ENCODE measurements around the gene WDR54. TPM values are rescaled to one million over a fixed set of nuclear protein-coding genes. Genes with fewer than 3 reads are reported as not detected.
A peak's percentile ranks its signal among the peaks of the same experiment; 100 is the strongest.

The WDR54 gene
- 8.4 TPM for total RNA-seq
- long read RNA-seq, transcript WDR54-201 (10 exons, 1,147 nt), result major isoform, 6 of 9 reads
- long read RNA-seq, partial matches to known transcripts, result 1 of 9 reads
- long read RNA-seq, other reads (novel, unspliced or antisense), result 2 of 9 reads

- Histone ChIP-seq H3K27ac (peak within 1 kb of the TSS; percentile 81), H3K4me1 (peaks cover 10% of the 10 kb centered on the region), H3K4me3 (peak within 1 kb of the TSS; percentile 73), H3K36me3 (no peaks in the 10 kb centered on the region), H3K9me3 (no peaks in the 10 kb centered on the region), H3K27me3 (no peaks in the 10 kb centered on the region)
- intact Hi-C loops (cut with DNase I), result no loop called here
- DNase-seq (peak; percentile 94), ATAC-seq (peak; percentile 95)
- no peak for TF ChIP-seq CTCF (IDR thresholded peaks at IDR 0.05)
These were observed at the start of gene WDR54, which contains the start of gene C2orf81 for GRCh38 chr2:74421221-74421870. Gene WDR54, plus strand, starts transcription at chr2:74421730. Its CDS starts 424 bp downstream, at chr2:74422154. Gene C2orf81, minus strand, starts transcription at chr2:74421619. Its CDS starts 59 bp downstream, at chr2:74421560.

DNA sequence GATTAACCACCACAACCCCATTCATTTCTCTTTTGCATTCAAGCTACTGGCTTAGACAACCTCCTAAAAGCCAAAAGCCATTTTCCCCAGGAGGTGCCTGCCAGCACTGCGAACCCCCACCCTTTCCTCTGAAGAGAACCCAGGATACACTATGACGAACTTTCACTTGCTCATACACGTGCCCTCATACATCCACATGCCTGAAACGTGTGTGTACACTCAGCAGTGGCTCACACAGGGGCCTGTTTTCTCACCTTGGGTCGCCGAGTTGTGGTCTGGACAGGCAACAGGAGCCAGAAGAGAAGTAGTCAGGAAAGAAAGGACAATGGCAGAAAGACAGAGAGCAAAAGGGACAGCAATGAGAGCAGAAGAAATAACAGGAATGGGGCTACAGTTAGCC lies 48.9 kb upstream of the WDR54 start:
- ATAC-seq, result no peak
- intact Hi-C loops (cut with DNase I), result no loop called here
- Histone ChIP-seq H3K27me3 (no peaks in the 10 kb centered on the region), H3K36me3 (peaks cover 60% of the 10 kb centered on the region), H3K4me1 (no peaks in the 10 kb centered on the region), H3K9me3 (no peaks in the 10 kb centered on the region), H3K27ac (no peak overlapping the region), H3K4me3 (no peak overlapping the region)
- DNase-seq, result no peak
- TF ChIP-seq CTCF (IDR thresholded peaks at IDR 0.05), result no peak

DNA sequence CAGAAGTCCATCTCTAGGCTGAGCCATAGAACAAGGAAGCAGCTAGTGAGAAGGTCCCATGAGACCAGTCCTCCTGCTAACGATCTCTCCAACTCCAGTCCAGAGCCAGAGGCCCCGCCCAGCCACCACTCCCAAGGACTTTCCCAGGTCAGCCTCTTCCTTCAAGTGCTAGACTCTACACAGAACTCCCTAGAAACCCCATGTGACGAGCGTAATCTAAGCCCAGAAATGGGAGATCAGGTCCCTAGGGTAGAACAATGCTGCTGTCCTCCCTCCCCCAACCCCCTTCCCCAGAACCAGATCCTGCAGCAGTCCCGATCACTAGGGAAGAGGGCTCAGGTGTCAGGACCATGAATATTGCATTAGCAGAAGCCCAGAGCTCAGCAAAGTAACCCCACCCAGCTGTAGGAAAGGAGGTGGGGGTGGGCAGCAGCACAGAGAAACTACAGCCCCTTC lies 48.3 kb upstream of the WDR54 start:
- DNase-seq, result peak; percentile 84
- Histone ChIP-seq H3K36me3 (peaks cover 58% of the 10 kb centered on the region), H3K4me1 (no peaks in the 10 kb centered on the region), H3K4me3 (no peak overlapping the region), H3K9me3 (no peaks in the 10 kb centered on the region), H3K27ac (no peak overlapping the region), H3K27me3 (no peaks in the 10 kb centered on the region)
- intact Hi-C loops (cut with DNase I), result no loop called here
- peak; percentile 80 for ATAC-seq
- no peak for TF ChIP-seq CTCF (IDR thresholded peaks at IDR 0.05)

- Histone ChIP-seq H3K4me1 (peaks cover 1% of the 10 kb centered on the region), H3K27me3 (no peaks in the 10 kb centered on the region), H3K36me3 (peaks cover 50% of the 10 kb centered on the region), H3K27ac (no peak overlapping the region), H3K9me3 (no peaks in the 10 kb centered on the region), H3K4me3 (no peak overlapping the region)
- DNase-seq (no peak), ATAC-seq (no peak)
- TF ChIP-seq CTCF (IDR thresholded peaks at IDR 0.05), result no peak
- intact Hi-C loops (cut with DNase I), result no loop called here
These were observed 47.5 kb upstream of the WDR54 start for GRCh38 chr2:74373985-74374384.

GRCh38 chr2:74374509-74375205 lies 46.9 kb upstream of the WDR54 start:
- no peak for DNase-seq
- H3K36me3 ChIP-seq, result peaks cover 44% of the 10 kb centered on the region

More at GRCh38 chr2:74374509-74375205, 46.9 kb upstream of the WDR54 start:
- no peak overlapping the region for H3K27ac ChIP-seq
- no peaks in the 10 kb centered on the region for H3K27me3 ChIP-seq
- TF ChIP-seq CTCF (IDR thresholded peaks at IDR 0.05), result no peak
- H3K4me1 ChIP-seq, result peaks cover 8% of the 10 kb centered on the region
- H3K4me3 ChIP-seq, result no peak overlapping the region
- intact Hi-C loops (cut with DNase I), result no loop called here
- peak; percentile 79 for ATAC-seq
- H3K9me3 ChIP-seq, result no peaks in the 10 kb centered on the region
